Kidney epithelial cell (primary cell): ENCODE data around the gene ANKRD53. TPM values are rescaled to one million over a fixed set of nuclear protein-coding genes. Genes with fewer than 3 reads are reported as not detected.
"Not testable (repeated sequence)": the region's sequence is repeated elsewhere in the genome, so short reads cannot be mapped to it uniquely, and the experiment has no call there.

Experiments used
- DNase-seq: peaks from one replicate; pipeline ENCODE4 v3.0.0-alpha.2; 2010; ENCODE audit warnings: low read depth
- H3K27me3 ChIP-seq: 2 replicates; pipeline ENCODE4 v1.6.0; 2011; ENCODE audit warnings: low read length; ENCODE audit not compliant: control insufficient read depth, insufficient read depth
- H3K36me3 ChIP-seq: 2 replicates; pipeline ENCODE4 v1.5.1; 2011; ENCODE audit warnings: low read length; ENCODE audit not compliant: control insufficient read depth, insufficient read depth
- H3K4me3 ChIP-seq: 2 replicates; pipeline ENCODE4 v1.5.1; 2011; ENCODE audit warnings: low read depth, mild to moderate bottlenecking, control low read depth, low read length
- CTCF ChIP-seq: IDR thresholded peaks from 2 replicates; pipeline ENCODE4 v1.5.1; 2011; ENCODE audit warnings: mild to moderate bottlenecking, moderate library complexity, low read length, control low read depth, inconsistent platforms; ENCODE audit not compliant: insufficient read depth, poor library complexity, severe bottlenecking
- total RNA-seq: library from RNA; depleted of rRNA; stranded (reverse); fragments of >200 nt; gene quantifications from 2 replicates; pipeline ENCODE4 v1.2.3, GENCODE V29; 2015

ANKRD53 gene
- total RNA-seq, 1 donor from 2014 or later = 0.54 TPM

GRCh38 chr2:70995426-70995729 lies 16.9 kb downstream of the ANKRD53 start:
- H3K27me3 ChIP-seq = no peaks in the 10 kb centered on the region
- peak overlapping the region; percentile 61 for H3K4me3 ChIP-seq
- peaks cover 2% of the 10 kb centered on the region for H3K36me3 ChIP-seq
- no peak for DNase-seq
- peak; percentile 62 for TF ChIP-seq CTCF

GRCh38 chr2:70998885-70999284 lies 20.5 kb downstream of the ANKRD53 start:
- H3K36me3 ChIP-seq, H3K27me3 ChIP-seq, DNase-seq, H3K4me3 ChIP-seq: not testable (repeated sequence)

- H3K36me3 ChIP-seq = no peaks in the 10 kb centered on the region
- no peak for DNase-seq
- no peak for TF ChIP-seq CTCF
- no peak overlapping the region for H3K4me3 ChIP-seq
- H3K27me3 ChIP-seq = peaks cover 1% of the 10 kb centered on the region
Measured at GRCh38 chr2:70999362-70999761, 20.9 kb downstream of the ANKRD53 start.

- H3K4me3 ChIP-seq, DNase-seq, H3K36me3 ChIP-seq, H3K27me3 ChIP-seq: not testable (repeated sequence)
Measured at GRCh38 chr2:70999931-71000330, 21.5 kb downstream of the ANKRD53 start.

GRCh38 chr2:71000780-71001591 lies 22.6 kb downstream of the ANKRD53 start:
- peak; percentile 18 for DNase-seq
- H3K36me3 ChIP-seq = no peaks in the 10 kb centered on the region
- peaks cover 4% of the 10 kb centered on the region for H3K27me3 ChIP-seq
- H3K4me3 ChIP-seq = peak overlapping the region; percentile 9
- TF ChIP-seq CTCF = peak; percentile 96

- Histone ChIP-seq H3K27me3 (peaks cover 4% of the 10 kb centered on the region), H3K4me3 (no peak overlapping the region), H3K36me3 (no peaks in the 10 kb centered on the region)
- no peak for TF ChIP-seq CTCF
- no peak for DNase-seq
Measured at GRCh38 chr2:71001592-71001927, 23.1 kb downstream of the ANKRD53 start.

GRCh38 chr2:71001981-71002570 lies 23.6 kb downstream of the ANKRD53 start:
- no peak for TF ChIP-seq CTCF
- Histone ChIP-seq H3K36me3 (no peaks in the 10 kb centered on the region), H3K27me3 (peaks cover 4% of the 10 kb centered on the region), H3K4me3 (no peak overlapping the region)
- DNase-seq = no peak
